ENCODE measurements around the gene DNHD1.

DNA sequence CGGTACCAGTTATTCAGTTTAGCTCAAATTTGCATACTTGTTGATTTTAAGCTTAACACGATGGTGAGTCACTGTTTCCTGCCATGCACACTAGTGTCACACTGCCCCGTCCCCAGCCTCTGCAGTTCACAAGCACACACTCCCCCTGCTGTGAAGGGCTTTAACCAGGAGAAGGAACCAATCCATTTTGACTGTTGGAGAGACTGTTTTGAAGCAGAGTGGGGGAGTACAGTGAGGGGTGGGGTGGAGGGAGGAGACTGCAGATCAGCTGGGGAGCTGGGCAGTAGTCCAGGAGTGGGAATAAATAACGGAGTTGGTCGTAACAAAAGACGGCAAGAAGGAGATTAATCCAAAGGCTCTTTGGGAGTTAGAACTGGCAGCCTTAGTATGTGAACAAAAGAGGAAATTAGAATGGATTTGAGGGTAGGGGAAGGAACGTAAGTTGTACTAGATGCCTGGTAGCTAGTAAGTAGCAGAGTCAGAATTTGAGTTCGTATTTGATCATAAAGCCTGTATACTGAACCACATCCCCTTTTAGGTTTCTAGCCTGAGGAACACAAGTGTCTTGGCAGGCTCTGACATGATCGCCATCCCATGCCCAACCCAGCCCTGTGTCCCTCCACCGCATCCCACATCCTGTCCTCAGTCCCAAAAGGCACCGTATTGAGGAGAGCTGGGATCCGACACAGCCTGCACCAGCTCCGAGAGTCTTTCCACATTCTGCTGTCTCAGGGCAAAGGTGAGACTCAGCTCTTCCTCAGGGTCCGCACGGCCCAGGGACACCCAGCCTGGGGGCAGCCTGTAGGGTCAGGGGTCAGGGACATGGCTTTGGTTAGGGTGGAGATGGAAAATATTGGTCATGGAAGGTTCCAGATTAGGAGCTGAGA lies 121.3 kb downstream of the DNHD1 start:
- TF ChIP-seq CTCF (conservative IDR thresholded peaks at IDR 0.05) (no peak), ZFX (IDR thresholded peaks at IDR 0.05) (no peak)
